HK-2 (cell line): ENCODE results near the gene MAGEB18.

Experiments used
- DNase-seq: peaks from one replicate; pipeline ENCODE4 v3.0.0-alpha.2; 2018; ENCODE audit not compliant: unreplicated experiment

Gene MAGEB18

GRCh38 chrX:26138274-26138673 is at the start of gene MAGEB18:
Gene MAGEB18, plus strand, starts transcription at chrX:26138343. Its CDS starts 643 bp downstream, at chrX:26138986.
- no peak for DNase-seq

DNA sequence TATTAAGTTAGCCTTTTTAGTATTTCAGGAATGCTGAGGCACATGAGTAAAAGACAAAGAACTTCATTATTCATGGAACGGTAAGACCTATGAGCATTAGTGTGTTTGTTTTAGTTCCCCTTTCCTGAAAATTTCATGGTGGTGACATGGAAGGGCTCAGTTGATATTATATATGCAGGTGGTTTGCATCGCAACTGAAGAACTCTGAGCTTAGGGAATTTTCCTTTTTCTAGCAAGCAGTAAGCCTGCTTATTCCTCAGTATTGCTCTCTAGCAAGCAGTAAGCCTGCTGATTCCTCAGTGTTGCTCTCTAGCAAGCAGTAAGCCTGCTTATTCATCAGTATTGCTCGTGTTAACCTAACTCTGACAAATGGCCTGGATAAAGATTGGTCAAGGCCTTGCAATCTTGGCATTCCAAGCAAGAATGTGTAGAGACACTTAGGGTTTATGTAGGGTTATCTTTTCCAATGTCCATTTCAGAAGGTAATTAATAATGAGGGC is 37.7 kb upstream of the MAGEB18 start:
- no peak for DNase-seq

DNA sequence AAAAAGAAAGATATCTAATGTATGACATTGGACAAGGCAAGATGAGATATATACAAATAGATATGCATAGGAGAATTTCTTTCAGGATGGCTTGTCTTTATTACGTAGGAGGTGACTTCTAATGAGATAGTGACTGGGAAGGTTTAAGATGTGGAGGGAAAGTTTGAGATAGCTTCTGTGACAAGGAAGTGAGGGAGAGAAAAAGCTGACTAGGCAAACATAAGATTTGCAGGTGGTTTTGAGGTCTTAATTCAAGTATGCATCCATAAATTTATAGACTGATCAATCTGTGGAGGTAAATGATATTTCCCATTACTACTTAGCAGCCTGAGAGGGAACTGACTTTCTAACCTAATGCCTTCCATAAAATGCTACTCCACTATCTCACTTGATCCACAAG is 29.0 kb upstream of the MAGEB18 start:
- DNase-seq, result no peak

DNA sequence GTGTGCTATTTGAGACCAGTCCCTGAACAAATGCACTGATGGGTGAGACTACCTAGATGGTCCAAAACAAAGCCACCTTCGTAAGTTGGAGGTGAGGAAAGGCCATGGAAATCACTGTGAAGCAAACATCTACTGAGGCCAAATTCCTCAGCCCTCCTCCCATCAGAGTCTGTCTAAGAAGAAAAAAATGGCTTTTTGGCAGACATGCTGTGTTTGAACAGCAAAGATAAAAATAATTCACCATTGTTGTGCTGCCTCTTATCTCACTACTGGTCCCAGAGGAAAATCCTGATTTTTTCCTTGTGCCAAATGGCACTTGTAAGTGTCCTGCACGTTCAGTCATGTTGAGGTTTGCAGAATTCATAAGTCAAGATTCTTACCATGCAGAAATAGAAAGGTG is 7.9 kb downstream of the MAGEB18 start:
- no peak for DNase-seq

GRCh38 chrX:26160301-26160700 is 22.2 kb downstream of the MAGEB18 start, which contains the start of gene MAGEB6B:
Gene MAGEB6B, plus strand, starts transcription at chrX:26160601. Its CDS starts 0 bp downstream, at chrX:26160601.
- no peak for DNase-seq
